Measurements from ENCODE around the gene ZNF148.

Gene ZNF148

GRCh38 chr3:125266971-125267370 is 108.2 kb downstream of the ZNF148 start:
- DNase-seq, result no peak

- DNase-seq, result no peak
Measured at GRCh38 chr3:125262161-125262560, 113.0 kb downstream of the ZNF148 start.

- no peak for DNase-seq
Measured at GRCh38 chr3:125261031-125261430, 114.1 kb downstream of the ZNF148 start.

GRCh38 chr3:125260158-125260557 is 115.0 kb downstream of the ZNF148 start:
- DNase-seq, result no peak

GRCh38 chr3:125257536-125257935 is 117.6 kb downstream of the ZNF148 start:
- DNase-seq, result peak; percentile 82 to 83

GRCh38 chr3:125256675-125257074 is 118.5 kb downstream of the ZNF148 start:
- no peak for DNase-seq

- DNase-seq, result no peak
Measured at GRCh38 chr3:125250973-125251372, 124.2 kb downstream of the ZNF148 start.

- DNase-seq, result no peak
Measured at GRCh38 chr3:125246237-125246636, 128.9 kb downstream of the ZNF148 start.

- DNase-seq, result no peak
Measured at GRCh38 chr3:125245521-125245920, 129.6 kb downstream of the ZNF148 start.

GRCh38 chr3:125240496-125240895 is 134.6 kb downstream of the ZNF148 start:
- no peak for DNase-seq

GRCh38 chr3:125239266-125239665 is 135.9 kb downstream of the ZNF148 start:
- DNase-seq, result no peak

- no peak for DNase-seq
Measured at GRCh38 chr3:125238759-125239158, 136.4 kb downstream of the ZNF148 start.

GRCh38 chr3:125236331-125236903 is 138.7 kb downstream of the ZNF148 start:
- no peak for DNase-seq

GRCh38 chr3:125234831-125235230 is 140.3 kb downstream of the ZNF148 start:
- DNase-seq, result no peak

GRCh38 chr3:125232401-125232800 is 142.7 kb downstream of the ZNF148 start:
- no peak for DNase-seq

GRCh38 chr3:125231895-125232294 is 143.2 kb downstream of the ZNF148 start:
- DNase-seq, result no peak

GRCh38 chr3:125229707-125230106 is 145.4 kb downstream of the ZNF148 start:
- no peak for DNase-seq

GRCh38 chr3:125229168-125229567 is 146.0 kb downstream of the ZNF148 start:
- DNase-seq, result no peak

GRCh38 chr3:125221831-125222230 is 153.3 kb downstream of the ZNF148 start:
- no peak for DNase-seq

- DNase-seq, result no peak
Measured at GRCh38 chr3:125220727-125221429, 154.2 kb downstream of the ZNF148 start.

GRCh38 chr3:125220183-125220582 is 154.9 kb downstream of the ZNF148 start:
- no peak for DNase-seq

- DNase-seq, result no peak
Measured at GRCh38 chr3:125219261-125219701, 155.8 kb downstream of the ZNF148 start.

- no peak for DNase-seq
Measured at GRCh38 chr3:125214738-125215137, 160.4 kb downstream of the ZNF148 start.

GRCh38 chr3:125213946-125214542 is 161.1 kb downstream of the ZNF148 start:
- DNase-seq, result no peak

Measured in Kasumi-1 (cell line).